Stomach (tissue), 4 donors: ENCODE measurements around the gene MAG.

Source experiments
- CTCF ChIP-seq, 7 experiments: fragments of 450-650 bp in 4 of 7; fragments of 200-600 bp in 3 of 7; sonication (generic) in 3 of 7; IDR thresholded peaks; one replicate each; pipeline ENCODE4 v1.5.1; 2016 to 2019; ENCODE audit warnings: antibody characterized with exemption in 7 of 7, control low read depth in 2 of 7, mild to moderate bottlenecking in 1 of 7
- POLR2A ChIP-seq, 4 donors: fragments of 450-650 bp; IDR thresholded peaks; one replicate each; pipeline ENCODE4 v1.6.1; 2016; ENCODE audit warnings: antibody characterized with exemption in 4 of 4, control low read depth in 2 of 4, mild to moderate bottlenecking in 1 of 4, moderate library complexity in 1 of 4
- POLR2AphosphoS5 ChIP-seq, 3 donors: sonication (generic); formaldehyde crosslinking; IDR thresholded peaks; one replicate each; pipeline ENCODE4 v1.6.1; 2016; ENCODE audit warnings: antibody characterized with exemption in 3 of 3

- TF ChIP-seq POLR2A (IDR thresholded peaks at IDR 0.05) (no peak), CTCF (IDR thresholded peaks at IDR 0.05) (no peak), POLR2AphosphoS5 (IDR thresholded peaks at IDR 0.05) (no peak)
These were observed 16.9 kb downstream of the MAG start for GRCh38 chr19:35308910-35309309.
